Measurements from ENCODE around the gene TRMT112.

Gene TRMT112

GRCh38 chr11:64317325-64317960, at the start of gene TRMT112:
Gene TRMT112 (minus strand): TSS chr11:64317559. CDS start chr11:64317526, 33 bp downstream.
- peak; percentile 99 for DNase-seq

- DNase-seq: no peak
Observed at GRCh38 chr11:64366751-64367150, 49.4 kb upstream of the TRMT112 start.

- no peak for DNase-seq
Observed at GRCh38 chr11:64364911-64365310, 47.6 kb upstream of the TRMT112 start.

DNA sequence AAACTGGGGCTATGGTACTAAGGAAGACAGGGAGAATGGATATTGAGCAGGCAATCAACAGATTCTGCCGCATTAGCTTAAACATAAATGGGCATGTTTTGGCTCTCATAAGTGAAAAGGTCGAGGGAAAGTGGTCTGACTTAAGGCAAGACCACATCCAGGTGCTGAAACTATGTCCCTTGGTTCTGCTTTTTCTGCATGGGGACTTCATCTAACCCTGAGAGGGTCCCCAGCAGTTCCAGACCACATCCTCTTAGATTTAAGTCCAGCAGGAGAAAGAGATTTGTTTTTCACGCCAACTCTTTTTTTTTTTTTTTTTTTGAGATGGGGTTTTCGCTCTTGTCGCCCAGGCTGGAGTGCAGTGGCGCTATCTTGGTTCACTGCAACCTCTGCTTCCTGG, 47.1 kb upstream of the TRMT112 start:
- no peak for DNase-seq

DNA sequence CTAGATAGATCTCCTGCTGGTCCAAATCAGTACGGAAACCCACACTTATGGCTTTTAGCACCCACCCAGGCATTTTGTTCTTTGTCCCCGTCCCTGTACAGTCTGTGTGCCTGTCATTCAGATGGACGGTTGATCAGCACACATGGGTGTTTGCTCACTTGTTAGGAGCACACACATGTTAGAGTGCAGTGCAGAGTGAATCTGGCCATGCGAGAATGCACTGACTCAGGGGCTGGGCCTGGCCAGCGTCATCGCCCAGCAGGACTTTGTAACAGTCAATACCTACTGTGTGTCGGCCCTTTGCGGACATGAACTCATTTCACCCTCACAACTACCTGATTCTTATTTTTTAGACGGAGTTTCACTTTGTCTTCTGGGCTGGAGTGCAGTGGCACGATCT, 45.0 kb upstream of the TRMT112 start:
- DNase-seq: no peak

- DNase-seq: no peak
Observed at GRCh38 chr11:64361659-64362058, 44.3 kb upstream of the TRMT112 start.

DNA sequence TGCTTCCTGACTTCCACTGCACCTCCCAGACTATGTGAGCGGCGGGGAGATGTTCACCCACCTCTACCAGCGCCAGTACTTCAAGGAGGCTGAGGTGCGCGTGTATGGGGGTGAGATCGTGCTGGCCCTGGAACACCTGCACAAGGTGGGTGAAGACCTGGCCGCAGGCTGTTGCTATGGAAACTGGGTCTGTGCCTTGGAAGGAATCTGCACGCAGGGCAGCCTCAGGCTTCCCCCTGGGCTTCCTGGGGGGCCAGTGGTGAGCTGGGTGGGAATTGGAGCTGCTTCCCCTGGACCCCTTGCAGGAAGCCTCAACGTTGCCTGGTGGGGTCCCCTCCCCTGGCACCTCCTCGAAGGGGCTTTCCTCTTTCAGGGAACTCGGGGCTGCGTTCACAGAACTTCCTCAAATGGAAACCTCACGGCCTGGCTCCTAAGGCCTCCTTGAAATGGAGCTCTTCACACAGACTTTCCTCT, 43.1 kb upstream of the TRMT112 start:
- DNase-seq: no peak

GRCh38 chr11:64359712-64360445, 42.5 kb upstream of the TRMT112 start:
- no peak for DNase-seq

DNA sequence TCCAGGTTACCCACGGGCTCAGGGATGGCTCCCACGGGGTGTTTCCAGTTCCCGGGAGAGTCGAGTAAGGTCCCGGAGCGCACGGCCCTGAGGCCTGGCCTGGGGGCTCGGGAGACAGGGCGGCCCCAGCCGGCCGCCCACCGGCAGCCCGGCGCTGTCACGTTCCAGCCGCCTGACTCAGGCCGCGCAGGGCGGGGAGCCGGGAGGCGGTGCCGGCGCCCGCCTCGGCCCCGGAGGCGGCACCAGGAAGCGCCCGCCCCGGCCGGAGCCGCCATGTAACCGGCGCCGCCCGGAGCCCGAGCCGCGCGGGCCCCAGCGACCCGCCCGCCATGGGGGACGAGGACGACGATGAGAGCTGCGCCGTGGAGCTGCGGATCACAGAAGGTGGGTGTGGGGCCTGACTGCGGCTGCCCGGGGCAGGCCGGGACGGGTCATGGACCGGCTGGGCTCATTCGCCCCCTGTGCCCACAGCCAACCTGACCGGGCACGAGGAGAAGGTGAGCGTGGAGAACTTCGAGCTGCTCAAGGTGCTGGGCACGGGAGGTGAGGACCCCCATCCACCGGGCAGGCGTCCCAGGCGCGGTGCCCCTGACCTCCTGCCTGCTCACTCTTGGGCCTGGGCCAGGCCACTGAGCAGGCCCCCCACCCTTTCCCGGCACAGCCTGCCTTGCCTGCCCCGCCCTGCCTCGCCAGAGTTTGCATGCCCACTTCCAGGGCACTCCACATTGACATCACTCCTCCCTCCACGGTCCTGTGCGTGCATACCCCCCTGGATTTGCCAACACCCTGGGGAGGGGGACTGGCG, 41.8 kb upstream of the TRMT112 start, which contains the start of gene RPS6KA4:
Gene RPS6KA4 (plus strand): TSS at position 256 of the 805 bp plus-strand sequence. CDS start 74 bp downstream, at position 330.
- DNase-seq: peak; percentile 45

GRCh38 chr11:64358536-64358906, 41.2 kb upstream of the TRMT112 start:
- no peak for DNase-seq

- peak; percentile 34 for DNase-seq
Observed at GRCh38 chr11:64357904-64358535, 40.7 kb upstream of the TRMT112 start.

DNA sequence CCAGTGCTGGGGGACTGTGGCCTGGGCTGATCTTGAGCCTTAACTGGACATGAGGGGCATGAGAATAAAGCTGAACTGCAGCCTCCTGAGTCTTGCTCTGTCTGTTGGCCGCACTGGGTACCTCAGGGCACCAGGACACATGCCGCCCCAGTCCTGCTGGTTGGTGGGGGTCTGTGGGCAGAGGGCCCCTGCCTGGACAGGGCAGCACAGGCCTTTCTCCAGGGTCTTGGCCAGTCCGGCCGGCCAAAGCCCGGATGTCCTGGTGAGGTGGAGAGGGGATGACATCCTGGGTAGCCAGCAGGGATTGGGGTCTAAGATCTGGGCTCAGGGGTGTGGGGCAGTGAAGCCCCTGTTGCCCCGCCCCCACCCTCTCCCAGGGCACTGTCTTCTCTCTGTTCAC, 40.1 kb upstream of the TRMT112 start:
- DNase-seq: no peak

DNA sequence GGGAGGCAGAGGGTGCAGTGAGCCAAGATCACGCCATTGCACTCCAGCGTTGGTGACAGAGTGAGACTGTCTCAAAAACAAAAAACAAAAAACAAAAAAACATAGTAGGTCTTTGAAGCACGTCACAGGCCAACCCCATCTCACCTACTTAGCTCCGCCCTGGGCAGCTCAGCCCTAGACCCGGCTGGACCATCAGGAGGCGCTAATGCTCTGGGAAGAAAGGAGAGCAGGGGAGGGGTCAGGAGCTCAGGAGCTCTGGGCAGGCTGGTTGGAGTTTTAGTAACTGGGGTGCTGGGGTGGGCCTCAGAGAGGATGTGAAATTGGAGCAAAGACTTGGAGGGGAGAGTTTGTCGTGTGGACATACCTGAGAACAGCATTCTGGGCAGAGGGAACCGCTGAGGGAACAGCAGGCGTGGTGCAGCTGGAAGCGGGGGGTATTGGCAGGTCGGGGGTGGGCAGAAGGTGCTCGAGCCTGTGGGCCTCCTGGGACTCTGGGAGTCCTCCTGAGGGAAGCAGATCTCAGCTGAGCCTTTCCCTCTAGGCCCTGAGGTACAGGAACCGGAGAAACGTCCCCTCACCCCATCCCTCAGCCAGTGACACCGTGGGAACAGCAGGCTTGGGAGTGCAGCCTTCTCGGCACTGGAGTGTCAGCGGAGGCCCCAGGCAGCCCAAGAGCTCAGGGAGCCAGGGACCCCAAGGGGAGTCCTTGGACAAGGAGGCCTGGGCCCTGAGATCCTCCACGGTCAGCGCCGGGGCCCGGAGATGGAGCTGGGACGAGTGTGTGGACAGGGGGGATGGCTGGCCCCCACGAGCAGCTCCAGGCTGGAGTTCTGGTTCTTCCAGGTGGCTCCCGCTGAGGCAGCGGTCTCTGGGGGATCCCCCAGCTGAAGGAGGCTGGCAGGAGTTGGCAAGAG, 39.4 kb upstream of the TRMT112 start:
- DNase-seq: peak; percentile 36

GRCh38 chr11:64355078-64355940, 38.0 kb upstream of the TRMT112 start:
- peak; percentile 26 for DNase-seq

DNA sequence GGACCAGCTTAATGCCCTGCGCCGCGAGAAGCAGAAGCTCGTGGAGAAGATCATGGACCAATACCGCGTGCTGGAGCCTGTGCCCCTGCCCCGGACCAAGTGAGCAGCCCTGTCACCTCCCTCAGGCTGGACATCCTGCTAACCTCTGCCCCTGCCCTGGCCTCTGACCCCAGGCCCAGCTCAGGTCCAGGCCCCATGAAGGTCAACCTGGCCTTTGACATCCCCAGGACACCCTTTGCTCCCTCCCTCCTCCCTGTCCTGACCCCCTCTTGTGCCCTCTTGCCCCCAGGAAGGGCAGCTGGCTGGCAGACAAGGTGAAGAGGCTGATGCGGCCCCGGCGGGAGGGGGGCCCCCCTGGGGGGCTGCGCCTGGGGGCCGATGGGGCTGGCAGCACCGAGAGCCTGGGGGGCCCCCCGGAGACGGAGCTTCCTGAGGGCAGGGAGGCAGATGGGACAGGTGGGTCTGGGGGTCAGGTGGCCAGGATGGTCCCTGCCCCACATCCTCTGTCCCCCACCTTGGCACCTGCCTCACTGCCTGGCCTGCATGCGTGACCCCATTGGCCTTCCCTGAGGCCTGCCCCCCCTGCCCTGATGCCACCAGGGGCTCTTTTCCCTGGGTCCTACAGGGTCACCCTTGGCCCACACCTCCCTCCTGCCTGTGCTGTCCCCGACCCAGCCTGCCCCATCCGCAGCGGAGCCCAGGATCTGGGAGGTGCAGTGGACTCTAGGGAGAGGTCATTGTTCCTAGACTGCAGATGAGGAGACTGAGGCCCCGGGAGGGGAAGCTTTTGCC, 36.6 kb upstream of the TRMT112 start:
- DNase-seq: no peak

DNA sequence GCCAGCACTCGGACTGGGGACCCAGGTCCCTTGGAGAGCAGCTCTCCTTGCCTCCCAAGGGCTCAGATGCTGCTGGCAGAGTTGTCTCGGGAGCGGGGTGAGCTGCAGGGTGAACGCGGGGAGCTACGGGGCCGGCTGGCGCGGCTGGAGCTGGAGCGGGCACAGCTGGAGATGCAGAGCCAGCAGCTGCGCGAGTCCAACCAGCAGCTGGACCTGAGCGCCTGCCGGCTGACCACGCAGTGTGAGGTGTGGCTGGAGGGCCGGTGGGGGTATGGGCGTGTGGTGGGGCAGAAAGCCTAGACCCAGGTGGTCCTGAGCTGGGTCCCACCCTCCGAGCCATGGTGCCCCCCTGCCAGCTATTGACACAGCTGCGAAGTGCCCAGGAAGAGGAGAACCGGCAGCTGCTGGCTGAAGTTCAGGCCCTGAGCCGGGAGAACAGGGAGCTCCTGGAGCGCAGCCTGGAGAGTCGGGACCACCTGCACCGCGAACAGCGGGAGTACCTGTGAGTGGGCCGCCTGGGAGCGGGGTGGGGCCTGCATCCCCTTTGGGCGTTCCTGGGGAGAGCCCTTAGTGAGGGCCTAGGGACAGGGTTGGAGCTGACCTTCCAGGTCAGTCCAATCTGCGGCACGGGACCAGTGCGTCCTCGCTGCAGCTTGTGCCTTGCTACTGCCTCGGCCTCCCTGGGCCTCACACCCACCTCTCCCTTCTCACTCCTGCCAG, 35.8 kb upstream of the TRMT112 start:
- DNase-seq: no peak

DNA sequence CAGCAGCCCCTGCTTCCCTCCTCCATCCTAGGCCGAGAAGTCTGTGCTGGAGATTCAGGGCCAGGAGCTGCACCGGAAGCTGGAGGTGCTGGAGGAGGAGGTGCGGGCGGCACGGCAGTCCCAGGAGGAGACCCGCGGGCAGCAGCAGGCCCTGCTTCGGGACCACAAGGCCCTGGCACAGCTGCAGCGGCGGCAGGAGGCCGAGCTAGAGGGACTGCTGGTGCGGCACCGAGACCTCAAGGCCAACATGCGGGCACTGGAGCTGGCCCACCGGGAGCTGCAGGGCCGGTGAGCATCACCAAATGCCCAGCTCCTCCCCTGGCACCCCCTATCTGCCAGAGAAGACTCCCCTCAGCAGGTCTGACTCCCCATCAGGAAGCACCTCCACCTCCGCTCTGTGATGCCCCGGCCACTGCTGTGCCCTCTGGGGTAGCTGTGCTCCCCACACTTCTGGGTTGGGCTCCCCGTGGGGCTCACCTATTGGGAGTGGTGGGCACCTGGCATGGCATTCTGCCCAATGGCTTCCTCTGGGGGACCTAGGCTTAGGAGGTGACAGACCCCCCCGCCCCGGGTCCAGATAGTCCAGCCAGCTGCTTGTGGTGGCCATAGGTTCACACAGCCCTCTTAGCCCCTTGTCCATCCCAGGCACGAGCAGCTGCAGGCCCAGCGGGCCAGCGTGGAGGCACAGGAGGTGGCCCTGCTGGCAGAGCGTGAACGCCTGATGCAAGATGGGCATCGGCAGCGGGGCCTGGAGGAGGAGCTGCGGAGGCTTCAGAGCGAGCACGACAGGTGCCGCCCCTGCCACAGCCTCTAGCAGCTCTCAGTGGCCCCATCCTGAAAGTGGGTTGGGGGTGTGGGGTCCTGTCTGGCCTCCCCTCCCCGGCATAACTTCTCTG, 35.0 kb upstream of the TRMT112 start:
- DNase-seq: no peak

GRCh38 chr11:64351136-64351631, 33.8 kb upstream of the TRMT112 start:
- no peak for DNase-seq

Data from CD4-positive, alpha-beta T cell treated with Interleukin-17A for 1 hour (primary cell).